T-helper 22 cell (primary cell): ENCODE measurements around the gene BRAP.
"Not testable (repeated sequence)": the region's sequence is repeated elsewhere in the genome, so short reads cannot be mapped to it uniquely, and the experiment has no call there.

Source experiments
- DNase-seq: peaks from one replicate; pipeline ENCODE4 v3.0.0-alpha.2; 2020; ENCODE audit warnings: low read depth

The BRAP gene

GRCh38 chr12:111685811-111686573, at the start of gene BRAP, which contains the start of gene ACAD10:
BRAP (minus strand) TSS chr12:111685956; CDS start chr12:111685792, 164 bp downstream.
ACAD10 (plus strand) TSS chr12:111686053; CDS start chr12:111692710, 6,657 bp downstream.
- DNase-seq: peak; percentile 88

GRCh38 chr12:111733340-111733915, 47.7 kb upstream of the BRAP start:
- no peak for DNase-seq

GRCh38 chr12:111732786-111733185, 47.0 kb upstream of the BRAP start:
- DNase-seq: no peak

GRCh38 chr12:111730420-111730819, 44.7 kb upstream of the BRAP start:
- DNase-seq: no peak

GRCh38 chr12:111728795-111729194, 43.0 kb upstream of the BRAP start:
- DNase-seq: no peak

- not testable (repeated sequence) for DNase-seq
Observed at GRCh38 chr12:111723646-111724360, 38.0 kb upstream of the BRAP start.

- no peak for DNase-seq
Observed at GRCh38 chr12:111720457-111720856, 34.7 kb upstream of the BRAP start.

- DNase-seq: not testable (repeated sequence)
Observed at GRCh38 chr12:111719316-111719715, 33.6 kb upstream of the BRAP start.

GRCh38 chr12:111715279-111715678, 29.5 kb upstream of the BRAP start:
- DNase-seq: no peak

- DNase-seq: no peak
Observed at GRCh38 chr12:111706145-111706544, 20.4 kb upstream of the BRAP start.

- DNase-seq: no peak
Observed at GRCh38 chr12:111705672-111706071, 19.9 kb upstream of the BRAP start.

GRCh38 chr12:111699962-111700361, 14.2 kb upstream of the BRAP start:
- no peak for DNase-seq

- no peak for DNase-seq
Observed at GRCh38 chr12:111693818-111694217, 8.1 kb upstream of the BRAP start.

GRCh38 chr12:111692575-111693210, 6.9 kb upstream of the BRAP start:
- no peak for DNase-seq

- DNase-seq: no peak
Observed at GRCh38 chr12:111691262-111691661, 5.5 kb upstream of the BRAP start.

- DNase-seq: no peak
Observed at GRCh38 chr12:111687952-111688351, 2.2 kb upstream of the BRAP start.

GRCh38 chr12:111687255-111687654, 1.5 kb upstream of the BRAP start:
- no peak for DNase-seq

- DNase-seq: no peak
Observed at GRCh38 chr12:111686574-111687105, 884 bp upstream of the BRAP start.

- DNase-seq: no peak
Observed at GRCh38 chr12:111685322-111685810, 390 bp downstream of the BRAP start.

GRCh38 chr12:111684485-111685198, 1.1 kb downstream of the BRAP start:
- not testable (repeated sequence) for DNase-seq

- DNase-seq: no peak
Observed at GRCh38 chr12:111677186-111677585, 8.6 kb downstream of the BRAP start.
